NCI-H128 (cell line): ENCODE results near the gene POU3F4.

ENCODE experiments used
- DNase-seq: peaks from one replicate; lab custom pipeline; 2025; ENCODE audit not compliant: unreplicated experiment; lab: John Stamatoyannopoulos, UW

The POU3F4 gene

GRCh38 chrX:83508006-83508405, at the start of gene POU3F4:
TSS of gene POU3F4 (plus strand) at chrX:83508290. CDS start at chrX:83508325, 35 bp downstream.
- no peak for DNase-seq

GRCh38 chrX:83469551-83469950, 38.5 kb upstream of the POU3F4 start:
- no peak for DNase-seq

- DNase-seq = no peak
Measured at GRCh38 chrX:83495898-83496297, 12.2 kb upstream of the POU3F4 start.

GRCh38 chrX:83501003-83501402, 7.1 kb upstream of the POU3F4 start:
- DNase-seq = no peak

- no peak for DNase-seq
Measured at GRCh38 chrX:83501530-83501929, 6.6 kb upstream of the POU3F4 start.

GRCh38 chrX:83504721-83505479, 3.2 kb upstream of the POU3F4 start:
- no peak for DNase-seq

- DNase-seq = no peak
Measured at GRCh38 chrX:83508526-83509253, 600 bp downstream of the POU3F4 start.

- no peak for DNase-seq
Measured at GRCh38 chrX:83509254-83509801, 1.2 kb downstream of the POU3F4 start.

- no peak for DNase-seq
Measured at GRCh38 chrX:83510510-83511062, 2.5 kb downstream of the POU3F4 start.

- no peak for DNase-seq
Measured at GRCh38 chrX:83511208-83511607, 3.1 kb downstream of the POU3F4 start.

GRCh38 chrX:83512111-83512510, 4.0 kb downstream of the POU3F4 start:
- DNase-seq = no peak

- no peak for DNase-seq
Measured at GRCh38 chrX:83516597-83516996, 8.5 kb downstream of the POU3F4 start.

GRCh38 chrX:83521905-83522304, 13.8 kb downstream of the POU3F4 start:
- DNase-seq = no peak

- no peak for DNase-seq
Measured at GRCh38 chrX:83529950-83530349, 21.9 kb downstream of the POU3F4 start.

GRCh38 chrX:83535417-83536196, 27.5 kb downstream of the POU3F4 start:
- DNase-seq = no peak
